WTC11 (cell line): ENCODE measurements around the gene ADGRV1. TPM values are rescaled to one million over a fixed set of nuclear protein-coding genes. Genes with fewer than 3 reads are reported as not detected.

Source experiments
- ATAC-seq: fragments of 200-7000 bp; cut with Tn5 transposase; 2 replicates; pipeline ENCODE4 v1.10.0; 2021; ENCODE audit warnings: mild to moderate bottlenecking, moderate library complexity
- CTCF ChIA-PET: fragments of 300-600 bp; sonication (Branson Sonifier 250); formaldehyde crosslinking; loops from one replicate; lab custom pipeline; 2021; ENCODE audit warnings: antibody characterized with exemption; lab: Charles Lee
- POLR2A ChIA-PET: fragments of 350-600 bp; sonication (Branson Sonifier 250); formaldehyde crosslinking; loops from one replicate; lab custom pipeline; 2021; ENCODE audit warnings: antibody characterized with exemption; lab: Charles Lee
- DNase-seq: peaks from one replicate; pipeline ENCODE4 v3.0.0; 2021; ENCODE audit warnings: low spot score
- H3K27ac Mint-ChIP-seq: 2 replicates; pipeline ENCODE4 v1.8.0; 2021; ENCODE audit warnings: mixed read lengths
- H3K27me3 Mint-ChIP-seq: 2 replicates; pipeline ENCODE4 v1.8.0; 2021; ENCODE audit warnings: low read depth, mild to moderate bottlenecking, moderate library complexity, mixed read lengths
- H3K36me3 Mint-ChIP-seq: 2 replicates; pipeline ENCODE4 v1.8.0; 2021; ENCODE audit warnings: mixed read lengths
- H3K4me1 Mint-ChIP-seq: 2 replicates; pipeline ENCODE4 v1.8.0; 2022; ENCODE audit warnings: mixed read lengths
- H3K4me3 Mint-ChIP-seq: 2 replicates; pipeline ENCODE4 v1.8.0; 2021; ENCODE audit warnings: mild to moderate bottlenecking, moderate library complexity, mixed read lengths
- H3K9me3 Mint-ChIP-seq: 2 replicates; pipeline ENCODE4 v1.8.0; 2021; ENCODE audit warnings: mixed read lengths
- ATF1 ChIP-seq: sonication (generic); formaldehyde crosslinking; IDR thresholded peaks from 2 replicates; pipeline ENCODE4 v1.8.1; 2023; ENCODE audit warnings: mild to moderate bottlenecking, moderate library complexity, missing genetic modification reagents
- CBFB ChIP-seq: sonication (generic); formaldehyde crosslinking; IDR thresholded peaks from 2 replicates; pipeline ENCODE4 v1.8.1; 2022; ENCODE audit warnings: mild to moderate bottlenecking, low read depth, missing genetic modification reagents
- FOXJ3 ChIP-seq: sonication (generic); formaldehyde crosslinking; IDR thresholded peaks from 2 replicates; pipeline ENCODE4 v1.9.0; 2021; ENCODE audit warnings: missing genetic modification reagents, mild to moderate bottlenecking, borderline replicate concordance
- GRHL2 ChIP-seq: fragments of 250-450 bp; sonication (Bioruptor Pico); IDR thresholded peaks from 2 replicates; pipeline ENCODE4 v1.8.0; 2022; ENCODE audit warnings: mild to moderate bottlenecking, moderate library complexity; ENCODE audit not compliant: insufficient replicate concordance, severe bottlenecking
- GTF2I ChIP-seq: fragments of 250-450 bp; sonication (Bioruptor Pico); conservative IDR thresholded peaks from 2 replicates; pipeline ENCODE4 v1.4.0; 2021; ENCODE audit warnings: mild to moderate bottlenecking
- IRF2 ChIP-seq: sonication (generic); formaldehyde crosslinking; IDR thresholded peaks from 2 replicates; pipeline ENCODE4 v1.8.0; 2022; ENCODE audit warnings: low read depth, missing genetic modification reagents, borderline replicate concordance
- JUN ChIP-seq: sonication (generic); formaldehyde crosslinking; IDR thresholded peaks from 2 replicates; pipeline ENCODE4 v1.8.0; 2023; ENCODE audit warnings: mild to moderate bottlenecking, missing genetic modification reagents
- KAT7 ChIP-seq: sonication (generic); formaldehyde crosslinking; IDR thresholded peaks from 2 replicates; pipeline ENCODE4 v1.8.1; 2023; ENCODE audit warnings: missing genetic modification reagents, mild to moderate bottlenecking, borderline replicate concordance
- NR1H2 ChIP-seq: sonication (generic); formaldehyde crosslinking; IDR thresholded peaks from 2 replicates; pipeline ENCODE4 v1.9.0; 2021; ENCODE audit warnings: mild to moderate bottlenecking, moderate library complexity, missing genetic modification reagents
- TCF7 ChIP-seq: sonication (generic); formaldehyde crosslinking; IDR thresholded peaks from 2 replicates; pipeline ENCODE4 v1.8.0; 2022; ENCODE audit warnings: mild to moderate bottlenecking, low read depth, missing genetic modification reagents, moderate library complexity
- total RNA-seq: library from RNA; stranded (reverse); gene quantifications from 3 replicates; pipeline ENCODE4 v1.2.3, GENCODE V29; 2021
- TF ChIP-seq, protein P1 (sequence below): sonication (generic); formaldehyde crosslinking; IDR thresholded peaks from 2 replicates; pipeline ENCODE4 v1.8.0; 2022; ENCODE audit warnings: mild to moderate bottlenecking, missing genetic modification reagents
- TF ChIP-seq, protein P2 (sequence below): sonication (generic); formaldehyde crosslinking; IDR thresholded peaks from 2 replicates; pipeline ENCODE4 v1.8.1; 2023; ENCODE audit warnings: mild to moderate bottlenecking, missing genetic modification reagents, borderline replicate concordance
- TF ChIP-seq, protein P3 (sequence below): sonication (generic); formaldehyde crosslinking; IDR thresholded peaks from 2 replicates; pipeline ENCODE4 v1.8.1; 2022; ENCODE audit warnings: missing genetic modification reagents, borderline replicate concordance
- TF ChIP-seq, protein P4 (sequence below): sonication (generic); formaldehyde crosslinking; IDR thresholded peaks from 2 replicates; pipeline ENCODE4 v1.8.1; 2023; ENCODE audit warnings: mild to moderate bottlenecking, missing genetic modification reagents, moderate library complexity

ADGRV1 gene
- total RNA-seq, 1 experiment from 2014 or later = 74.5 TPM

DNA sequence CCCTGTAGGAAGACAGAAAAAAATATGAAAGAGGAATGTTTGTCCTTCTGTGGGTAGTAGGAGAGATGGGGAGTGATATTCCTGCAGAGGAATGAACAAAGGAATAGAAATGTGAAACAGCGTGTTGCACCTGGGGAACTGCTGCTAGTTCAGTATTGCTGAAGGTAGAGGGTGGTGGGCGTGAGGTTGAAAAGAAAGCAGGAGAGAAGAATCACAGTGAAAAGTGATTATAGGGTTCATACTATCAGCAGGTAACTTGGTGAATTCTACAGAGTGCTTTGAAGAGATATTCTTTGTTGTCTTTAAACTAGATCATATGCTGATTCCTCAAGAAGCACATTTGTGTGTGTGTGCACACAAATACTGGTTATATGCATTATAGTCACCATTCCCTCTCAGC lies 95.6 kb downstream of the ADGRV1 start (continued):
- TF ChIP-seq, protein P1, sequence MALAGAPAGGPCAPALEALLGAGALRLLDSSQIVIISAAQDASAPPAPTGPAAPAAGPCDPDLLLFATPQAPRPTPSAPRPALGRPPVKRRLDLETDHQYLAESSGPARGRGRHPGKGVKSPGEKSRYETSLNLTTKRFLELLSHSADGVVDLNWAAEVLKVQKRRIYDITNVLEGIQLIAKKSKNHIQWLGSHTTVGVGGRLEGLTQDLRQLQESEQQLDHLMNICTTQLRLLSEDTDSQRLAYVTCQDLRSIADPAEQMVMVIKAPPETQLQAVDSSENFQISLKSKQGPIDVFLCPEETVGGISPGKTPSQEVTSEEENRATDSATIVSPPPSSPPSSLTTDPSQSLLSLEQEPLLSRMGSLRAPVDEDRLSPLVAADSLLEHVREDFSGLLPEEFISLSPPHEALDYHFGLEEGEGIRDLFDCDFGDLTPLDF (CRISPR knock-in tag) = no peak
- no peak for TF ChIP-seq CBFB (CRISPR knock-in tag)
- TF ChIP-seq, protein P2, sequence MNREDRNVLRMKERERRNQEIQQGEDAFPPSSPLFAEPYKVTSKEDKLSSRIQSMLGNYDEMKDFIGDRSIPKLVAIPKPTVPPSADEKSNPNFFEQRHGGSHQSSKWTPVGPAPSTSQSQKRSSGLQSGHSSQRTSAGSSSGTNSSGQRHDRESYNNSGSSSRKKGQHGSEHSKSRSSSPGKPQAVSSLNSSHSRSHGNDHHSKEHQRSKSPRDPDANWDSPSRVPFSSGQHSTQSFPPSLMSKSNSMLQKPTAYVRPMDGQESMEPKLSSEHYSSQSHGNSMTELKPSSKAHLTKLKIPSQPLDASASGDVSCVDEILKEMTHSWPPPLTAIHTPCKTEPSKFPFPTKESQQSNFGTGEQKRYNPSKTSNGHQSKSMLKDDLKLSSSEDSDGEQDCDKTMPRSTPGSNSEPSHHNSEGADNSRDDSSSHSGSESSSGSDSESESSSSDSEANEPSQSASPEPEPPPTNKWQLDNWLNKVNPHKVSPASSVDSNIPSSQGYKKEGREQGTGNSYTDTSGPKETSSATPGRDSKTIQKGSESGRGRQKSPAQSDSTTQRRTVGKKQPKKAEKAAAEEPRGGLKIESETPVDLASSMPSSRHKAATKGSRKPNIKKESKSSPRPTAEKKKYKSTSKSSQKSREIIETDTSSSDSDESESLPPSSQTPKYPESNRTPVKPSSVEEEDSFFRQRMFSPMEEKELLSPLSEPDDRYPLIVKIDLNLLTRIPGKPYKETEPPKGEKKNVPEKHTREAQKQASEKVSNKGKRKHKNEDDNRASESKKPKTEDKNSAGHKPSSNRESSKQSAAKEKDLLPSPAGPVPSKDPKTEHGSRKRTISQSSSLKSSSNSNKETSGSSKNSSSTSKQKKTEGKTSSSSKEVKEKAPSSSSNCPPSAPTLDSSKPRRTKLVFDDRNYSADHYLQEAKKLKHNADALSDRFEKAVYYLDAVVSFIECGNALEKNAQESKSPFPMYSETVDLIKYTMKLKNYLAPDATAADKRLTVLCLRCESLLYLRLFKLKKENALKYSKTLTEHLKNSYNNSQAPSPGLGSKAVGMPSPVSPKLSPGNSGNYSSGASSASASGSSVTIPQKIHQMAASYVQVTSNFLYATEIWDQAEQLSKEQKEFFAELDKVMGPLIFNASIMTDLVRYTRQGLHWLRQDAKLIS = no peak
- no peak for TF ChIP-seq GRHL2 (CRISPR knock-in tag)
- no peak for TF ChIP-seq ATF1 (CRISPR knock-in tag)
- TF ChIP-seq JUN (CRISPR knock-in tag) = no peak

DNA sequence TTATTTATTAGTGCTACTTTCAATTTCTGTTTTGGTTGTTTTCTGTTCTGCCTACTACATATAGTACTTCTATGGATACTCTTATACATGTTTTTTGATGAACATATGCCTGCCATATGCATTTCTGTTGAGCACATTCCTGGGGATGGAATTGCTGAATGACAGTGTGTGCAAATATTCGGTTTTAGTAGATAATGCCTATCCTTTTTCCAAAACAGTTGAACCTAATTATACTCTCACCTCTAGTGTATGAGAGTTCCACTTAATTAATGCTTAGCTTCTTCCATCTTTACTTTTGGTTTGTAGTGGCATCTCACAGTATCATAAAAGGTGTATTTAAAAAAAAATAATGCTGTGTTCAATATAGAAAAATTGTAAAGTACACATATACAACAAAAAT lies 96.8 kb downstream of the ADGRV1 start:
- ATAC-seq (no peak), DNase-seq (no peak)
- CTCF ChIA-PET = interaction anchor here (1.4 kb wide), 1 partner anchor 34 kb away, joined by 3 read pairs; no protein-coding TSS in a partner anchor
- no peak for TF ChIP-seq NR1H2 (CRISPR knock-in tag)
- TF ChIP-seq, protein P3, sequence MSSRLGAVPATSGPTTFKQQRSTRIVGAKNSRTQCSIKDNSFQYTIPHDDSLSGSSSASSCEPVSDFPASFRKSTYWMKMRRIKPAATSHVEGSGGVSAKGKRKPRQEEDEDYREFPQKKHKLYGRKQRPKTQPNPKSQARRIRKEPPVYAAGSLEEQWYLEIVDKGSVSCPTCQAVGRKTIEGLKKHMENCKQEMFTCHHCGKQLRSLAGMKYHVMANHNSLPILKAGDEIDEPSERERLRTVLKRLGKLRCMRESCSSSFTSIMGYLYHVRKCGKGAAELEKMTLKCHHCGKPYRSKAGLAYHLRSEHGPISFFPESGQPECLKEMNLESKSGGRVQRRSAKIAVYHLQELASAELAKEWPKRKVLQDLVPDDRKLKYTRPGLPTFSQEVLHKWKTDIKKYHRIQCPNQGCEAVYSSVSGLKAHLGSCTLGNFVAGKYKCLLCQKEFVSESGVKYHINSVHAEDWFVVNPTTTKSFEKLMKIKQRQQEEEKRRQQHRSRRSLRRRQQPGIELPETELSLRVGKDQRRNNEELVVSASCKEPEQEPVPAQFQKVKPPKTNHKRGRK (CRISPR knock-in tag) = no peak
- peaks cover 23% of the 10 kb centered on the region for H3K36me3 Mint-ChIP-seq
- no peak overlapping the region for H3K4me3 Mint-ChIP-seq
- H3K27ac Mint-ChIP-seq = no peak overlapping the region
- peaks cover 2% of the 10 kb centered on the region for H3K4me1 Mint-ChIP-seq
- POLR2A ChIA-PET = no interaction called here
- H3K27me3 Mint-ChIP-seq = no peaks in the 10 kb centered on the region
- H3K9me3 Mint-ChIP-seq = no peaks in the 10 kb centered on the region

DNA sequence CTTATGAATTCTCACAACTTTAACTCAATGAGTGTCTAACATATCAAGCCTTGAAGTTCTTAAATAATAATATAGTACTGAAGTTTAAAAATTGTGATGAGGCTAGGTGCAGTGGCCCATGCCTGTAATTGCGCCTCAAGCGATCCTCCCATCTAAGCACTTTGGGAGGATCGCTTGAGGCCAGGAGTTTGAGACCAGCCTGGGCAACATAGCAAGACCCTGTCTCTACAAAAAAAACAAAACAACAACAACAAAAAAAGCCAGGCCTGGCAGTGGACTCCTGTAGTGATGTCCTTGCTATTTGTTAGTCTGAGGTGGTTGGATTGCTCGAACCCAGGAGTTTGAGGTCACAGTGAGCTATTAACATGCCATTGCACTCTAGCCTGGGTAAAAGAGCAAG lies 98.4 kb downstream of the ADGRV1 start:
- DNase-seq (no peak), ATAC-seq (no peak)
- Mint-ChIP-seq H3K27me3 (no peaks in the 10 kb centered on the region), H3K4me3 (no peak overlapping the region), H3K9me3 (peaks cover 7% of the 10 kb centered on the region; the same call in 1 of the 2 replicates)
- POLR2A ChIA-PET = interaction anchor here (0.5 kb wide), 1 partner anchor 467 kb away, joined by 4 read pairs; no protein-coding TSS in a partner anchor
- CTCF ChIA-PET = no interaction called here
- no peak for TF ChIP-seq GTF2I (CRISPR knock-in tag)
- TF ChIP-seq, protein P4, sequence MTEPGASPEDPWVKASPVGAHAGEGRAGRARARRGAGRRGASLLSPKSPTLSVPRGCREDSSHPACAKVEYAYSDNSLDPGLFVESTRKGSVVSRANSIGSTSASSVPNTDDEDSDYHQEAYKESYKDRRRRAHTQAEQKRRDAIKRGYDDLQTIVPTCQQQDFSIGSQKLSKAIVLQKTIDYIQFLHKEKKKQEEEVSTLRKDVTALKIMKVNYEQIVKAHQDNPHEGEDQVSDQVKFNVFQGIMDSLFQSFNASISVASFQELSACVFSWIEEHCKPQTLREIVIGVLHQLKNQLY (CRISPR knock-in tag) = no peak
- TF ChIP-seq FOXJ3 (CRISPR knock-in tag) = no peak
- no peak for TF ChIP-seq TCF7 (CRISPR knock-in tag)
- TF ChIP-seq, protein P2 = no peak
- TF ChIP-seq IRF2 = no peak
- TF ChIP-seq KAT7 (CRISPR knock-in tag) = no peak
- TF ChIP-seq, all 79 proteins: peak for 0
- no peak overlapping the region for H3K27ac Mint-ChIP-seq
- H3K36me3 Mint-ChIP-seq = peaks cover 24% of the 10 kb centered on the region
- peaks cover 2% of the 10 kb centered on the region for H3K4me1 Mint-ChIP-seq
